ENCODE measurements around the gene SLA2. TPM values are rescaled to one million over a fixed set of nuclear protein-coding genes. Genes with fewer than 3 reads are reported as not detected.

The SLA2 gene
- total and polyA plus RNA-seq, 10 donors: 2.6 to 16.3 (median 8.3) TPM

- Histone ChIP-seq H3K27me3 (replicated peaks in 1 of 7) (no peaks in the 10 kb centered on the region), H3K27ac (peak overlapping the region in 1 of 8 donors; percentile 8), H3K4me3 (no peak overlapping the region), H3K36me3 (peaks cover 4 to 92% (median 48%) of the 10 kb centered on the region in 6 donors), H3K4me1 (peaks cover 0 to 20% (median 0%) of the 10 kb centered on the region in 6 donors), H3K9me3 (no peaks in the 10 kb centered on the region)
- 90 to 97% (median 94%) methylated on average over 4 of the region's 4 CpGs for WGBS, 5 donors
- TF ChIP-seq POLR2A (IDR thresholded peaks at IDR 0.05): no peak
- no peak for TF ChIP-seq POLR2AphosphoS5 (IDR thresholded peaks at IDR 0.05)
- TF ChIP-seq, protein P1, sequence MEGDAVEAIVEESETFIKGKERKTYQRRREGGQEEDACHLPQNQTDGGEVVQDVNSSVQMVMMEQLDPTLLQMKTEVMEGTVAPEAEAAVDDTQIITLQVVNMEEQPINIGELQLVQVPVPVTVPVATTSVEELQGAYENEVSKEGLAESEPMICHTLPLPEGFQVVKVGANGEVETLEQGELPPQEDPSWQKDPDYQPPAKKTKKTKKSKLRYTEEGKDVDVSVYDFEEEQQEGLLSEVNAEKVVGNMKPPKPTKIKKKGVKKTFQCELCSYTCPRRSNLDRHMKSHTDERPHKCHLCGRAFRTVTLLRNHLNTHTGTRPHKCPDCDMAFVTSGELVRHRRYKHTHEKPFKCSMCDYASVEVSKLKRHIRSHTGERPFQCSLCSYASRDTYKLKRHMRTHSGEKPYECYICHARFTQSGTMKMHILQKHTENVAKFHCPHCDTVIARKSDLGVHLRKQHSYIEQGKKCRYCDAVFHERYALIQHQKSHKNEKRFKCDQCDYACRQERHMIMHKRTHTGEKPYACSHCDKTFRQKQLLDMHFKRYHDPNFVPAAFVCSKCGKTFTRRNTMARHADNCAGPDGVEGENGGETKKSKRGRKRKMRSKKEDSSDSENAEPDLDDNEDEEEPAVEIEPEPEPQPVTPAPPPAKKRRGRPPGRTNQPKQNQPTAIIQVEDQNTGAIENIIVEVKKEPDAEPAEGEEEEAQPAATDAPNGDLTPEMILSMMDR (IDR thresholded peaks at IDR 0.05 in 8 of 11, conservative IDR thresholded peaks at IDR 0.05 in 3 of 11): no peak
- intact Hi-C loops (cut with DNase I; ENCODE audit: low total_unique reads): no loop called here
- DNase-seq: no peak
Measured at GRCh38 chr20:36582821-36583220, 63.2 kb downstream of the SLA2 start.

- Histone ChIP-seq H3K27ac (peak overlapping the region in 1 of 8 donors; percentile 8), H3K4me3 (no peak overlapping the region), H3K27me3 (replicated peaks in 1 of 7) (no peaks in the 10 kb centered on the region), H3K9me3 (no peaks in the 10 kb centered on the region), H3K36me3 (peaks cover 4 to 94% (median 48%) of the 10 kb centered on the region in 6 donors), H3K4me1 (peaks cover 0 to 20% (median 0%) of the 10 kb centered on the region in 6 donors)
- no peak for DNase-seq
- intact Hi-C loops (cut with DNase I; ENCODE audit: low total_unique reads): no loop called here
- TF ChIP-seq, protein P1 (IDR thresholded peaks at IDR 0.05 in 8 of 11, conservative IDR thresholded peaks at IDR 0.05 in 3 of 11): no peak
- TF ChIP-seq POLR2A (IDR thresholded peaks at IDR 0.05): no peak
- no peak for TF ChIP-seq POLR2AphosphoS5 (IDR thresholded peaks at IDR 0.05)
- 70 to 79% (median 78%) methylated on average over 4 of the region's 4 CpGs for WGBS, 5 donors
Measured at GRCh38 chr20:36582322-36582721, 63.7 kb downstream of the SLA2 start.

GRCh38 chr20:36579996-36580545 is 65.9 kb downstream of the SLA2 start:
- Histone ChIP-seq H3K27me3 (replicated peaks in 1 of 7) (no peaks in the 10 kb centered on the region), H3K4me3 (no peak overlapping the region), H3K36me3 (peaks cover 4 to 77% (median 45%) of the 10 kb centered on the region in 6 donors), H3K4me1 (peaks cover 7 to 32% (median 16%) of the 10 kb centered on the region in 6 donors), H3K27ac (no peak overlapping the region), H3K9me3 (no peaks in the 10 kb centered on the region)
- 84 to 98% (median 91%) methylated on average over 2 of the region's 2 CpGs for WGBS, 5 donors
- no peak for DNase-seq
- TF ChIP-seq POLR2A (IDR thresholded peaks at IDR 0.05) (no peak), POLR2AphosphoS5 (IDR thresholded peaks at IDR 0.05) (no peak)
- TF ChIP-seq, protein P1 (IDR thresholded peaks at IDR 0.05 in 8 of 11, conservative IDR thresholded peaks at IDR 0.05 in 3 of 11): no peak
- intact Hi-C loops (cut with DNase I; ENCODE audit: low total_unique reads): no loop called here

- H3K4me1 ChIP-seq: peaks cover 10 to 40% (median 23%) of the 10 kb centered on the region in 6 donors
- intact Hi-C loops (cut with DNase I; ENCODE audit: low total_unique reads): no loop called here
- TF ChIP-seq, protein P1 (IDR thresholded peaks at IDR 0.05 in 8 of 11, conservative IDR thresholded peaks at IDR 0.05 in 3 of 11): no peak
- TF ChIP-seq POLR2AphosphoS5 (IDR thresholded peaks at IDR 0.05): peak in 1 of 3 donors; percentile 17
- WGBS, 5 donors: 88 to 98% (median 95%) methylated on average over 15 of the region's 15 CpGs
- H3K4me3 ChIP-seq: no peak overlapping the region
- no peak for DNase-seq
- peaks cover 4 to 61% (median 39%) of the 10 kb centered on the region in 6 donors for H3K36me3 ChIP-seq
- no peak overlapping the region for H3K27ac ChIP-seq
- peaks cover 0 to 4% (median 0%) of the 10 kb centered on the region in 7 donors for H3K27me3 ChIP-seq (replicated peaks in 1 of 7)
- no peaks in the 10 kb centered on the region for H3K9me3 ChIP-seq
Measured at GRCh38 chr20:36578356-36579041, 67.5 kb downstream of the SLA2 start.
